BJ (cell line): Measurements from ENCODE around the gene PCIF1. TPM values are rescaled to one million over a fixed set of nuclear protein-coding genes. Genes with fewer than 3 reads are reported as not detected.

Experiments used
- CTCF ChIA-PET: fragments of 350-600 bp; formaldehyde crosslinking; extraction: SDS; loops from one replicate; lab custom pipeline; 2021; ENCODE audit warnings: antibody characterized with exemption, inconsistent platforms; lab: Yijun Ruan, JAX
- POLR2A ChIA-PET: fragments of 300-600 bp; sonication (Branson Sonifier 250); formaldehyde crosslinking; extraction: SDS; loops from one replicate; lab custom pipeline; 2021; ENCODE audit warnings: antibody characterized with exemption; lab: Charles Lee
- DNase-seq: peaks from one replicate; pipeline ENCODE4 v3.0.0-alpha.2; 2011; ENCODE audit warnings: low read depth
- H3K27me3 ChIP-seq: 2 replicates; pipeline ENCODE4 v1.6.0; 2011; ENCODE audit warnings: low read length; ENCODE audit not compliant: control insufficient read depth, insufficient read depth
- H3K36me3 ChIP-seq: 2 replicates; pipeline ENCODE4 v1.5.1; 2011; ENCODE audit warnings: low read length; ENCODE audit not compliant: control insufficient read depth, insufficient read depth
- H3K4me3 ChIP-seq: 2 replicates; pipeline ENCODE4 v1.5.1; 2011; ENCODE audit warnings: low read depth, mild to moderate bottlenecking, control low read depth, low read length
- CTCF ChIP-seq: IDR thresholded peaks from 2 replicates; pipeline ENCODE4 v1.5.1; 2011; ENCODE audit warnings: low read depth, mild to moderate bottlenecking, control low read depth, inconsistent platforms, low read length, moderate library complexity; ENCODE audit not compliant: insufficient read depth
- polyA plus RNA-seq: library from polyadenylated mRNA; depleted of rRNA; stranded (reverse); fragments of >200 nt; gene quantifications from 2 replicates; pipeline ENCODE4 v1.2.3, GENCODE V29; 2011

Gene PCIF1
- polyA plus RNA-seq, 1 experiment = 20.9 TPM

- POLR2A ChIA-PET = no interaction called here
- H3K4me3 ChIP-seq = no peak overlapping the region
- H3K27me3 ChIP-seq = no peaks in the 10 kb centered on the region
- H3K36me3 ChIP-seq = no peaks in the 10 kb centered on the region
- TF ChIP-seq CTCF = no peak
- DNase-seq = no peak
- CTCF ChIA-PET = no interaction called here
Measured at GRCh38 chr20:45913116-45913515, 21.4 kb upstream of the PCIF1 start.

GRCh38 chr20:45917790-45918141, 16.7 kb upstream of the PCIF1 start:
- POLR2A ChIA-PET = no interaction called here
- no peaks in the 10 kb centered on the region for H3K27me3 ChIP-seq
- no peaks in the 10 kb centered on the region for H3K36me3 ChIP-seq
- CTCF ChIA-PET = interaction anchor here (0.7 to 1.1 kb wide), 2 partner anchors 12 to 27 kb away, joined by 3 read pairs; no protein-coding TSS in a partner anchor
- DNase-seq = no peak
- H3K4me3 ChIP-seq = no peak overlapping the region
- no peak for TF ChIP-seq CTCF

- ChIA-PET POLR2A (interaction anchor here (0.6 kb wide), 1 partner anchor 15 kb away, joined by 6 read pairs; no protein-coding TSS in a partner anchor), CTCF (interaction anchor here (0.7 to 1.1 kb wide), 2 partner anchors 12 to 28 kb away, joined by 3 read pairs; no protein-coding TSS in a partner anchor)
Measured at GRCh38 chr20:45918182-45918737, 16.2 kb upstream of the PCIF1 start.

GRCh38 chr20:45918779-45919537, 15.5 kb upstream of the PCIF1 start:
- Histone ChIP-seq H3K4me3 (no peak overlapping the region), H3K36me3 (no peaks in the 10 kb centered on the region), H3K27me3 (no peaks in the 10 kb centered on the region)
- ChIA-PET CTCF (interaction anchor here (1.1 to 1.7 kb wide), 3 partner anchors 11 to 29 kb away, joined by 3 to 5 read pairs (median 4); no protein-coding TSS in a partner anchor), POLR2A (interaction anchor here (0.6 to 1.1 kb wide), 4 partner anchors 14 to 54 kb away, joined by 3 to 9 read pairs (median 5); no protein-coding TSS in a partner anchor)
- TF ChIP-seq CTCF = no peak
- no peak for DNase-seq

More at GRCh38 chr20:45918182-45918737, 16.2 kb upstream of the PCIF1 start:
- no peak for DNase-seq
- no peak for TF ChIP-seq CTCF
- Histone ChIP-seq H3K4me3 (no peak overlapping the region), H3K27me3 (no peaks in the 10 kb centered on the region), H3K36me3 (no peaks in the 10 kb centered on the region)

GRCh38 chr20:45919542-45920399, 14.7 kb upstream of the PCIF1 start:
- ChIA-PET POLR2A (interaction anchor here (0.6 to 1.1 kb wide), 4 partner anchors 14 to 53 kb away, joined by 3 to 9 read pairs (median 4); no protein-coding TSS in a partner anchor), CTCF (interaction anchor here (0.6 to 2.9 kb wide), 5 partner anchors 10 to 121 kb away, joined by 3 to 8 read pairs (median 5); no protein-coding TSS in a partner anchor)
- Histone ChIP-seq H3K36me3 (no peaks in the 10 kb centered on the region), H3K27me3 (no peaks in the 10 kb centered on the region), H3K4me3 (no peak overlapping the region)
- no peak for TF ChIP-seq CTCF
- DNase-seq = no peak
